Measurements from ENCODE around the gene MRGPRG.

MRGPRG gene

DNA sequence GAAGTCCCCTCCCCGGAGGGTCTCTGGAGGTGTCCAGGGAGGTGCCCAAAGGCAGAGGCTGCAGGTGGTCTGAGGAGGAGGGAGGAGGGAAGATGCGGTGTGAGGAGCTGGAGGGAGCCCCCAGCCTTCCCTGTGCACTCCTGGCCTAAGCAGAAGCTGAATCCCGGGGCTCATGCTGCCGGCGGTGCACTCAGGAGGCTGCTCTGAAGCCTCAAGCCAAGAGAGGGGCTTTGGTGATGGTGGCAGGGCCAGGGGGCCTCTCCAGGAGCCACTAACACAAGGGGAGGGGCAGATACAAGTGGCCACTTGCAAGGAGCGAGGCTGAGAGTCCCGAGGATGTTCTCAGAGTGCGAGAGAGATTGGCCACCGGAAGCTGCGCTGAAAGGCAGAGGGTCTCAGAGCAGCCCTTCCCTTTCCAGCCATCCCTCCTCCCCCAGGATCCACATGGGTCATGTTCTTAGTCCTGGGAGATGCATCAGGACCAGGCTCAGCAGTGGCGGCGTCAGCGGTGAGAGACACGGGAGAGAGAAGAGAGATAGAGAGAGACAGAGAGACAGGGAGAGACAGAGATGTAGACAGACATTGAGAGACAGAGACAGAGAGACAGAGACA lies 774 bp upstream of the MRGPRG start:
- H3K4ac ChIP-seq (ENCODE audit: low read depth in 1 of 2, low read length in 2 of 2) = no peak overlapping the region
- no peaks in the 10 kb centered on the region for H3K79me1 ChIP-seq (replicated peaks; ENCODE audit: low read length, poor library complexity, severe bottlenecking)
- H3K36me3 ChIP-seq (ENCODE audit: control insufficient read depth in 1 of 2, insufficient read depth in 2 of 2, low read depth in 1 of 2, low read length in 2 of 2) = no peaks in the 10 kb centered on the region
- H4K91ac ChIP-seq (ENCODE audit: low read length) = no peak overlapping the region
- H3K27me3 ChIP-seq (ENCODE audit: control insufficient read depth in 1 of 2, insufficient read depth in 1 of 2, low read length in 2 of 2) = peaks cover 50 to 95% of the 10 kb centered on the region in 2 experiments
- no peak overlapping the region for H2BK15ac ChIP-seq (ENCODE audit: low read depth, poor library complexity, severe bottlenecking)
- no peak overlapping the region for H2BK12ac ChIP-seq (ENCODE audit: low read length in 2 of 2)
- H3K9ac ChIP-seq (ENCODE audit: low read length) = no peak overlapping the region
- WGBS = 80% methylated on average over 14 of the region's 14 CpGs
- no peak overlapping the region for H4K8ac ChIP-seq (ENCODE audit: low read length)
- H2BK120ac ChIP-seq (ENCODE audit: low read depth, low read length) = no peak overlapping the region
- H2AFZ ChIP-seq (ENCODE audit: low read depth, low read length) = no peak overlapping the region
- H3K4me1 ChIP-seq (ENCODE audit: control insufficient read depth, insufficient read depth, low read depth, low read length) = peaks cover 15% of the 10 kb centered on the region
- H3K27ac ChIP-seq (ENCODE audit: low read length, poor library complexity, severe bottlenecking) = no peak overlapping the region
- H2AK5ac ChIP-seq (ENCODE audit: low read length, severe bottlenecking) = no peak overlapping the region
- no peak overlapping the region for H3K14ac ChIP-seq (ENCODE audit: low read length in 2 of 2)
- no peak overlapping the region for H3K4me3 ChIP-seq (ENCODE audit: insufficient read depth in 1 of 2, low read depth in 1 of 2, low read length in 2 of 2)
- no peak overlapping the region for H3K18ac ChIP-seq (ENCODE audit: low read depth in 1 of 2, low read length in 2 of 2)
- H3K23ac ChIP-seq (ENCODE audit: low read length in 2 of 2) = no peak overlapping the region
- no peak overlapping the region for H3K4me2 ChIP-seq (ENCODE audit: low read length, poor library complexity, severe bottlenecking)
- DNase-seq = no peak
- H3K9me3 ChIP-seq (ENCODE audit: control insufficient read depth, low read length) = no peaks in the 10 kb centered on the region
- no peak overlapping the region for H2BK5ac ChIP-seq (ENCODE audit: low read depth, low read length, poor library complexity, severe bottlenecking)

DNA sequence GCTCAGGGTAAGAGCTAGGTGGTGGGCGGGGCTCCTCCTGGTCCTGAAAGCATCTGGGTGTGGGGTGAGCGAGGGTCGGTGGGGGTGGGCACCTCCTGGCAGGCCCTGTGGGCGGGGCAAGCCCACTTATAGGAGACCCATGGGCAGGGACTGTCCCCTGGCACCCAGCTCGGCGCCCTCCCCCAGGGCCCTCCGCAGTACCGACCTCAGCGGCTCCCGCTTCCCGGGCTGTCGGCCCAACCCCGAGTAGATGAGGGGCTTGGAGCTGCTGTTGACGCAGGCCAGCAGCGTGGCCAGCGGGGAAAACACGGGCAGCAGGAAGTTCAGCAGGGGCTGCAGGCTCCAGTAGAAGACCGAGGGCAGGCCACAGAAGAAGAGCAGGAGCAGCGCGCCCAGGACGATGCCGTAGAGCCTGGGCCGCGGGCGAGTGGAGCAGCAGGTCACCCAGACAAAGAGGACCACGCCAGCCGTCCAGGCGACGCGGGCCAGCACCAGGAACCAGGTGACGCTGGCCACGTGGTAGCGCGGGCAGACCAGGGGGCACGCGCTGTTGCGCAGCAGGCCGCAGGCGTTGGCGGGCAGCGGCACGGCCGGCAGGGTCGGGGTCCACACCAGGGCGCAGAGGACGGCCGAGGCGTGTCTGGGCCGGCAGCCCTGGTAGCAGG lies 663 bp downstream of the MRGPRG start:
- Histone ChIP-seq H3K27ac (ENCODE audit: low read length, poor library complexity, severe bottlenecking) (no peak overlapping the region), H3K4ac (ENCODE audit: low read depth in 1 of 2, low read length in 2 of 2) (no peak overlapping the region), H3K9ac (ENCODE audit: low read length) (no peak overlapping the region), H4K8ac (ENCODE audit: low read length) (no peak overlapping the region), H2AFZ (ENCODE audit: low read depth, low read length) (no peak overlapping the region), H3K4me2 (ENCODE audit: low read length, poor library complexity, severe bottlenecking) (no peak overlapping the region), H3K36me3 (ENCODE audit: control insufficient read depth in 1 of 2, insufficient read depth in 2 of 2, low read depth in 1 of 2, low read length in 2 of 2) (no peaks in the 10 kb centered on the region), H3K4me1 (ENCODE audit: control insufficient read depth, insufficient read depth, low read depth, low read length) (peaks cover 5% of the 10 kb centered on the region), H3K14ac (ENCODE audit: low read length in 2 of 2) (no peak overlapping the region), H2BK120ac (ENCODE audit: low read depth, low read length) (no peak overlapping the region), H2BK5ac (ENCODE audit: low read depth, low read length, poor library complexity, severe bottlenecking) (no peak overlapping the region), H3K4me3 (ENCODE audit: insufficient read depth in 1 of 2, low read depth in 1 of 2, low read length in 2 of 2) (peak overlapping the region in 1 of 2 experiments; percentile 9), H2AK5ac (ENCODE audit: low read length, severe bottlenecking) (no peak overlapping the region), H3K18ac (ENCODE audit: low read depth in 1 of 2, low read length in 2 of 2) (no peak overlapping the region), H3K9me3 (ENCODE audit: control insufficient read depth, low read length) (no peaks in the 10 kb centered on the region), H3K23ac (ENCODE audit: low read length in 2 of 2) (no peak overlapping the region), H3K27me3 (ENCODE audit: control insufficient read depth in 1 of 2, insufficient read depth in 1 of 2, low read length in 2 of 2) (peaks cover 65 to 95% of the 10 kb centered on the region in 2 experiments), H2BK12ac (ENCODE audit: low read length in 2 of 2) (no peak overlapping the region), H4K91ac (ENCODE audit: low read length) (no peak overlapping the region), H2BK15ac (ENCODE audit: low read depth, poor library complexity, severe bottlenecking) (peak overlapping the region; percentile 37), H3K79me1 (replicated peaks; ENCODE audit: low read length, poor library complexity, severe bottlenecking) (no peaks in the 10 kb centered on the region)
- 90% methylated on average over 49 of the region's 49 CpGs for WGBS
- DNase-seq = no peak

DNA sequence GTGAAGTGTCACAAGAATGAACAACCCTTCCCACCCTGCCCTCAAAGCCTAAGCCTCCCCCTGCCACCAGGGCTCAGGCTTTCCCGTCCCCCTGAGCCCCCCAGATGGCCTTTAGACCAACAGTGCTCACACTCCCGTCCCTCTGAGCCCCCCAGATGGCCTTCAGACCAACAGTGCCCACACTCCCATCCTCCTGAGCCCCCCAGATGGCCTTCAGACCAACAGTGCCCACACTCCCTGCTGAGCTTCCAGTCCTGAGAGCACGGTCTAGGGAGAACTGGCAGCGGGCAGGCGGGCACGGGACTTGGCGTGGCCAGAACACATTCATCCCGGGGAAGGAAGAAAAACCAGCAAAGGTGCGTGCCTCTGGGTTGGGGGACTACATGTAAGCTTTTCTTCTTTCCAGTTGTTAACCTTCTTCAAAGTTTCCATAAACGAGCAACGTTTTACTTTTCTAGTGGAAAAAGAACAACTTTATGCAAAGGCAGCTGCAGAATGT lies 2.5 kb downstream of the MRGPRG start:
- Histone ChIP-seq H3K4me3 (ENCODE audit: insufficient read depth in 1 of 2, low read depth in 1 of 2, low read length in 2 of 2) (no peak overlapping the region), H3K23ac (ENCODE audit: low read length in 2 of 2) (peak overlapping the region in 1 of 2 experiments; percentile 14), H2AFZ (ENCODE audit: low read depth, low read length) (no peak overlapping the region), H3K9ac (ENCODE audit: low read length) (no peak overlapping the region), H3K4ac (ENCODE audit: low read depth in 1 of 2, low read length in 2 of 2) (no peak overlapping the region), H3K14ac (ENCODE audit: low read length in 2 of 2) (no peak overlapping the region), H3K27me3 (ENCODE audit: control insufficient read depth in 1 of 2, insufficient read depth in 1 of 2, low read length in 2 of 2) (peaks cover 56 to 83% of the 10 kb centered on the region in 2 experiments), H3K4me1 (ENCODE audit: control insufficient read depth, insufficient read depth, low read depth, low read length) (peaks cover 4% of the 10 kb centered on the region), H2BK15ac (ENCODE audit: low read depth, poor library complexity, severe bottlenecking) (peak overlapping the region; percentile 45), H4K91ac (ENCODE audit: low read length) (no peak overlapping the region), H2BK120ac (ENCODE audit: low read depth, low read length) (no peak overlapping the region), H3K4me2 (ENCODE audit: low read length, poor library complexity, severe bottlenecking) (no peak overlapping the region), H4K8ac (ENCODE audit: low read length) (no peak overlapping the region), H2AK5ac (ENCODE audit: low read length, severe bottlenecking) (no peak overlapping the region), H3K9me3 (ENCODE audit: control insufficient read depth, low read length) (peaks cover 6% of the 10 kb centered on the region), H3K27ac (ENCODE audit: low read length, poor library complexity, severe bottlenecking) (no peak overlapping the region), H3K36me3 (ENCODE audit: control insufficient read depth in 1 of 2, insufficient read depth in 2 of 2, low read depth in 1 of 2, low read length in 2 of 2) (no peaks in the 10 kb centered on the region), H3K18ac (ENCODE audit: low read depth in 1 of 2, low read length in 2 of 2) (no peak overlapping the region), H3K79me1 (replicated peaks; ENCODE audit: low read length, poor library complexity, severe bottlenecking) (no peaks in the 10 kb centered on the region), H2BK5ac (ENCODE audit: low read depth, low read length, poor library complexity, severe bottlenecking) (no peak overlapping the region), H2BK12ac (ENCODE audit: low read length in 2 of 2) (no peak overlapping the region)
- DNase-seq = no peak
- 60% methylated on average over 11 of the region's 11 CpGs for WGBS

DNA sequence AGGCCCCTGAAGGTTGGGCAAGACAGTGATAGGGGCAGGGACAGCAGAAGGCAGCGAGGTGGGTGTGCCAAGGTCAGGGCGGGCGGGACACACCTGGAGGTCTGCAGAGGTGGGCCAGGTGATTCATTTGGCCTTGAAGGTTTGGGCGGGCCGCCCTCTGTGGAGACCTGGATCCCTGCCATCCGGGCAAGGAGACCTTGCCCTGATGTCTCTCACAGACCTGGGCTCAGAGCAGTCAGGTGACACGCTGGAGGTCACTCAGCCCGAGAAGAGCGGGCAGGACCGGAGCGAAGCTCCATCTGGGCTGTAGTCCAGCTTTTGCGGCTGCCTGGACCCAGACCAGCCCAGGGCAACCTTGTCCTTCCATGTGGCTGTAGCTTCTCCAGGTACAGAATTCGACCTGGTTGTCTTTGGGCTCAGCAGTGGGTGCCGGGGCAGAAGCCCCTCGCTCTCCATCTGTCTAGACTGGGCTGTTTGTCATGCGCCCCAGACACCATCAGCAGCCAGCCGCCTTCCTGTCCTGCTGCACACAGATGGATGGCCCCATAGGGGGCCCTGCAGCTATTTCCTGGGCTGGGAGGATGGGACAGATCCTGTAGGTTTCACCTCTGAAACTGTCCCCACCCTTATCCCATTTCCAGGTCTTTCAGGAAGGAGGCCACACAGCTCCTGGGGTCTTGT lies 3.1 kb downstream of the MRGPRG start:
- H3K9ac ChIP-seq (ENCODE audit: low read length) = no peak overlapping the region
- no peaks in the 10 kb centered on the region for H3K36me3 ChIP-seq (ENCODE audit: control insufficient read depth in 1 of 2, insufficient read depth in 2 of 2, low read depth in 1 of 2, low read length in 2 of 2)
- H4K91ac ChIP-seq (ENCODE audit: low read length) = no peak overlapping the region

More for the DNA sequence above, 3.1 kb downstream of the MRGPRG start:
- Histone ChIP-seq H3K27me3 (ENCODE audit: control insufficient read depth in 1 of 2, insufficient read depth in 1 of 2, low read length in 2 of 2) (peaks cover 50 to 78% of the 10 kb centered on the region in 2 experiments), H3K4ac (ENCODE audit: low read depth in 1 of 2, low read length in 2 of 2) (no peak overlapping the region), H2AK5ac (ENCODE audit: low read length, severe bottlenecking) (no peak overlapping the region), H3K23ac (ENCODE audit: low read length in 2 of 2) (no peak overlapping the region), H2BK15ac (ENCODE audit: low read depth, poor library complexity, severe bottlenecking) (peak overlapping the region; percentile 3), H4K8ac (ENCODE audit: low read length) (no peak overlapping the region), H3K4me2 (ENCODE audit: low read length, poor library complexity, severe bottlenecking) (no peak overlapping the region), H3K9me3 (ENCODE audit: control insufficient read depth, low read length) (peaks cover 12% of the 10 kb centered on the region), H3K4me3 (ENCODE audit: insufficient read depth in 1 of 2, low read depth in 1 of 2, low read length in 2 of 2) (no peak overlapping the region), H3K4me1 (ENCODE audit: control insufficient read depth, insufficient read depth, low read depth, low read length) (peaks cover 4% of the 10 kb centered on the region), H2AFZ (ENCODE audit: low read depth, low read length) (no peak overlapping the region), H2BK120ac (ENCODE audit: low read depth, low read length) (no peak overlapping the region), H3K14ac (ENCODE audit: low read length in 2 of 2) (no peak overlapping the region), H3K27ac (ENCODE audit: low read length, poor library complexity, severe bottlenecking) (no peak overlapping the region), H3K79me1 (replicated peaks; ENCODE audit: low read length, poor library complexity, severe bottlenecking) (no peaks in the 10 kb centered on the region), H2BK5ac (ENCODE audit: low read depth, low read length, poor library complexity, severe bottlenecking) (no peak overlapping the region), H2BK12ac (ENCODE audit: low read length in 2 of 2) (no peak overlapping the region), H3K18ac (ENCODE audit: low read depth in 1 of 2, low read length in 2 of 2) (no peak overlapping the region)
- 85% methylated on average over 17 of the region's 17 CpGs for WGBS
- no peak for DNase-seq
